Measurements from ENCODE around the gene LASP1. TPM values are rescaled to one million over a fixed set of nuclear protein-coding genes. Genes with fewer than 3 reads are reported as not detected.

LASP1 gene
- total RNA-seq, 3 donors from 2014 or later, result 88.7 to 145 (median 92.8) TPM

- no peaks in the 10 kb centered on the region for H3K27me3 ChIP-seq
- H3K27ac ChIP-seq, result no peak overlapping the region
- intact Hi-C loops (cut with DNase I; ENCODE audit: low total_unique reads), result no loop called here
- H3K4me3 ChIP-seq, result no peak overlapping the region
- no peak for TF ChIP-seq POLR2A (IDR thresholded peaks at IDR 0.05)
- TF ChIP-seq POLR2AphosphoS5 (IDR thresholded peaks at IDR 0.05), result no peak
- no peak for TF ChIP-seq CTCF (IDR thresholded peaks at IDR 0.05)
- H3K9me3 ChIP-seq, result no peaks in the 10 kb centered on the region
- H3K4me1 ChIP-seq, result no peaks in the 10 kb centered on the region
- peaks cover 8% of the 10 kb centered on the region for H3K36me3 ChIP-seq
- DNase-seq (ENCODE audit: low spot score in 2 of 2), result peak in 1 of 2 donors; percentile 5
These were observed 46.9 kb downstream of the LASP1 start for GRCh38 chr17:38916771-38917170.

GRCh38 chr17:38917259-38917658 lies 47.4 kb downstream of the LASP1 start:
- Histone ChIP-seq H3K27ac (no peak overlapping the region), H3K27me3 (no peaks in the 10 kb centered on the region), H3K4me1 (no peaks in the 10 kb centered on the region), H3K4me3 (no peak overlapping the region), H3K36me3 (peaks cover 8% of the 10 kb centered on the region), H3K9me3 (no peaks in the 10 kb centered on the region)
- no peak for TF ChIP-seq CTCF (IDR thresholded peaks at IDR 0.05)
- TF ChIP-seq POLR2A (IDR thresholded peaks at IDR 0.05), result no peak
- no peak for TF ChIP-seq POLR2AphosphoS5 (IDR thresholded peaks at IDR 0.05)
- intact Hi-C loops (cut with DNase I; ENCODE audit: low total_unique reads), result no loop called here
- DNase-seq (ENCODE audit: low spot score in 2 of 2), result no peak

- Histone ChIP-seq H3K36me3 (peaks cover 8% of the 10 kb centered on the region), H3K4me1 (no peaks in the 10 kb centered on the region), H3K9me3 (no peaks in the 10 kb centered on the region), H3K27ac (no peak overlapping the region), H3K4me3 (no peak overlapping the region), H3K27me3 (no peaks in the 10 kb centered on the region)
- intact Hi-C loops (cut with DNase I; ENCODE audit: low total_unique reads), result no loop called here
- no peak for TF ChIP-seq CTCF (IDR thresholded peaks at IDR 0.05)
- no peak for TF ChIP-seq POLR2AphosphoS5 (IDR thresholded peaks at IDR 0.05)
- no peak for TF ChIP-seq POLR2A (IDR thresholded peaks at IDR 0.05)
- peak; percentile 7 to 50 for DNase-seq (ENCODE audit: low spot score in 2 of 2)
These were observed 48.5 kb downstream of the LASP1 start for GRCh38 chr17:38918129-38918913.

- H3K27me3 ChIP-seq, result no peaks in the 10 kb centered on the region
- DNase-seq (ENCODE audit: low spot score in 2 of 2), result peak; percentile 7 to 20
- H3K36me3 ChIP-seq, result peaks cover 8% of the 10 kb centered on the region
- H3K4me3 ChIP-seq, result no peak overlapping the region
- H3K9me3 ChIP-seq, result no peaks in the 10 kb centered on the region
- H3K4me1 ChIP-seq, result no peaks in the 10 kb centered on the region
- intact Hi-C loops (cut with DNase I; ENCODE audit: low total_unique reads), result no loop called here
- no peak for TF ChIP-seq POLR2AphosphoS5 (IDR thresholded peaks at IDR 0.05)
- TF ChIP-seq POLR2A (IDR thresholded peaks at IDR 0.05), result no peak
- no peak for TF ChIP-seq CTCF (IDR thresholded peaks at IDR 0.05)
- H3K27ac ChIP-seq, result peak overlapping the region in 1 of 2 donors; percentile 68
These were observed 49.1 kb downstream of the LASP1 start for GRCh38 chr17:38918916-38919315.

GRCh38 chr17:38919316-38920078 lies 49.6 kb downstream of the LASP1 start:
- Histone ChIP-seq H3K4me3 (no peak overlapping the region), H3K9me3 (no peaks in the 10 kb centered on the region), H3K27me3 (no peaks in the 10 kb centered on the region), H3K4me1 (no peaks in the 10 kb centered on the region), H3K36me3 (peaks cover 8% of the 10 kb centered on the region), H3K27ac (peak overlapping the region in 1 of 2 donors; percentile 68)
- no peak for TF ChIP-seq CTCF (IDR thresholded peaks at IDR 0.05)
- intact Hi-C loops (cut with DNase I; ENCODE audit: low total_unique reads), result no loop called here
- DNase-seq (ENCODE audit: low spot score in 2 of 2), result peak; percentile 9 to 30
